GM12874 (cell line): ENCODE measurements around the gene PRKCD.
A peak's percentile ranks its signal among the peaks of the same experiment; 100 is the strongest.

Experiments used
- CTCF ChIP-seq: IDR thresholded peaks from 2 replicates; pipeline ENCODE4 v1.5.1; 2011; ENCODE audit warnings: low read depth, mild to moderate bottlenecking, control low read depth, low read length, moderate library complexity; ENCODE audit not compliant: insufficient read depth

PRKCD gene

DNA sequence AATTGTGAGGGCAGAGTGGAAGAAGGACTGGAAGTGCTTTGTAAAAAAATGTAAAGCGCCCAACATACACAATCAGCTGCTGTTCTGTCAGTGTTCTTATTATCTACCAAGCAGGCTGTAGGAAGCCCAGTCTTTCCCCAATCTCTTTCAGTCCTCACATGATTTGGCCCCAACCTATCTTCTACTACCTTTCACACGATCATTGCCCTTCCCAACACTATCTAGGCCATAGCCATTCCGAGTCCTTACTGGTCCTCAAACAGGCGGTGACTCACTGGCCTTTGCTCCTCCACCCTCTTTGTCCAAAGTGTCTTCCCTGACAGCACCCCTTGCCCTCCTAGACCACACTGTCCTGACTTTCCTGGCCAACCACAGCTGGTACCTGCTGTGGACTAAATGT lies 29.9 kb upstream of the PRKCD start:
- TF ChIP-seq CTCF, result no peak

DNA sequence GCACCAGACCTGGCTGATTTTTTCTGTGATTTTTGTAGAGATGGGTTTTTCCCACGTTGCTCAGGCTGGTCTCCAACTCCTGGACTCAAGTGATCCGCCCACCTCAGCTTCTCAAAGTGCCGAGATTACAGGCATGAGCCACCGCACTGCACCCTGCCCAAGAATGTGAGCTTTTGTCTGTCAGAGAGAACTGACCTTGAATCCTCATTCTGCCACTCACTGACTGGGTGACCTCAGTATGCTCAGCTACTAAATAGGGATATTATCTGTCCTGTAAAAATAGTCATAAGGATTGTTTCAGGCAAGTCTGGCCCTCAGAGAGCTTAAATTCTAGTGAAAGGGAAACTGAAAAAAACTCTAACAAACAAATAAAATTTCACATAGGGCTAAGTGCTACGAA lies 28.7 kb upstream of the PRKCD start:
- no peak for TF ChIP-seq CTCF

GRCh38 chr3:53134631-53135232 lies 26.3 kb upstream of the PRKCD start:
- TF ChIP-seq CTCF, result peak; percentile 93

GRCh38 chr3:53137221-53137620 lies 23.8 kb upstream of the PRKCD start:
- TF ChIP-seq CTCF, result no peak

GRCh38 chr3:53137835-53138446 lies 23.1 kb upstream of the PRKCD start:
- TF ChIP-seq CTCF, result no peak

DNA sequence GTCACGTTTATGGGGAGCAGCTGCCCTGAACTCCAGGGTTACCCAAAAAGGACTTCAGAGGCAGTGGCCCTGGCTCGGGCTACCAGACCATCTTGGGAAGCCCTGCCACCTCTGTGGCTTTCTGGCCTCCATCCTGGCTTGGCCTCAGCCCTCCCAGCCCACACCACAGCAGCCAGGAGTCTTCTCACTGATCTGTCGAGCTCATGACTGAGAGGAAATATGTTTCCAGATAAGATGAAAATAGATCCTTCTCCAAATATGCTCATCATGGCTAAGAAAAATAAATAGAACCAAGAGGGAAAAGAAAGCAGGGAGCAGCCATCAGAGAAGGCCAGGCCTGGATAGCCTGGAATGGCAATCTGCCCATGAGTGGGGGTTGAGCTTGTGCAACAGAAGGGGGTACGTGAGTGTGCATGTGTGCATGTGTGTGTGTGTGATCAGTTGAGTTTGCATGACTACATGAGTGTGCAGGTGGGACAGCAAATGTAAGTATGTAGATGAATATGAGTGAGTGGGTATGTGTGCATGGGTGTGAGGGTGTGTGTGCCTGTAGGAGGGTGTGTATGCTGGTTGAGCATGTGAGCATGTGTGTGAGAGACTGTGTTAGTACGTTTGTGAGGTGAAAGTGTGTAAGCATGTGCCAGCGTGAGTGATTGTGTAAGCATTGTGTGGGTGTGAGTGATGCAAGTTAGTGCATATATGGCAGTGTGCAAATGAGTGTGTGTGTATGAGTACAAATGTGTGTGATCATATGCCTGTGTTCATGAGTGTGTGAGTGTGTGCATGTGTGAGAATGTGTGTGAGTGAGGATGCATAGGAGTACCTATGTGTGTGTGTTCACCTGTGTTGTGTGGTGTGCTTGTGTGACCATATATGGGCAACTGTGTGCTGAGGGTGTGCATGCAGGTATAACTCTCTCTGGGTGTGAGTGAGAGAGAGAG lies 20.8 kb upstream of the PRKCD start:
- TF ChIP-seq CTCF, result no peak
